NCI-H345 treated with DMSO at 0.1 percent for 48 hours (cell line): ENCODE data around the gene DNA2.

Experiments
- DNase-seq: peaks from one replicate; lab custom pipeline; 2025; ENCODE audit not compliant: unreplicated experiment; lab: John Stamatoyannopoulos, UW

The DNA2 gene

GRCh38 chr10:68365611-68366010 lies 106.2 kb downstream of the DNA2 start:
- DNase-seq = no peak

GRCh38 chr10:68364101-68364886 lies 107.5 kb downstream of the DNA2 start:
- DNase-seq = no peak
